ENCODE measurements around the gene PPP1R27.

GRCh38 chr17:81866440-81867169 is 31.8 kb upstream of the PPP1R27 start:
- TF ChIP-seq, protein P1, sequence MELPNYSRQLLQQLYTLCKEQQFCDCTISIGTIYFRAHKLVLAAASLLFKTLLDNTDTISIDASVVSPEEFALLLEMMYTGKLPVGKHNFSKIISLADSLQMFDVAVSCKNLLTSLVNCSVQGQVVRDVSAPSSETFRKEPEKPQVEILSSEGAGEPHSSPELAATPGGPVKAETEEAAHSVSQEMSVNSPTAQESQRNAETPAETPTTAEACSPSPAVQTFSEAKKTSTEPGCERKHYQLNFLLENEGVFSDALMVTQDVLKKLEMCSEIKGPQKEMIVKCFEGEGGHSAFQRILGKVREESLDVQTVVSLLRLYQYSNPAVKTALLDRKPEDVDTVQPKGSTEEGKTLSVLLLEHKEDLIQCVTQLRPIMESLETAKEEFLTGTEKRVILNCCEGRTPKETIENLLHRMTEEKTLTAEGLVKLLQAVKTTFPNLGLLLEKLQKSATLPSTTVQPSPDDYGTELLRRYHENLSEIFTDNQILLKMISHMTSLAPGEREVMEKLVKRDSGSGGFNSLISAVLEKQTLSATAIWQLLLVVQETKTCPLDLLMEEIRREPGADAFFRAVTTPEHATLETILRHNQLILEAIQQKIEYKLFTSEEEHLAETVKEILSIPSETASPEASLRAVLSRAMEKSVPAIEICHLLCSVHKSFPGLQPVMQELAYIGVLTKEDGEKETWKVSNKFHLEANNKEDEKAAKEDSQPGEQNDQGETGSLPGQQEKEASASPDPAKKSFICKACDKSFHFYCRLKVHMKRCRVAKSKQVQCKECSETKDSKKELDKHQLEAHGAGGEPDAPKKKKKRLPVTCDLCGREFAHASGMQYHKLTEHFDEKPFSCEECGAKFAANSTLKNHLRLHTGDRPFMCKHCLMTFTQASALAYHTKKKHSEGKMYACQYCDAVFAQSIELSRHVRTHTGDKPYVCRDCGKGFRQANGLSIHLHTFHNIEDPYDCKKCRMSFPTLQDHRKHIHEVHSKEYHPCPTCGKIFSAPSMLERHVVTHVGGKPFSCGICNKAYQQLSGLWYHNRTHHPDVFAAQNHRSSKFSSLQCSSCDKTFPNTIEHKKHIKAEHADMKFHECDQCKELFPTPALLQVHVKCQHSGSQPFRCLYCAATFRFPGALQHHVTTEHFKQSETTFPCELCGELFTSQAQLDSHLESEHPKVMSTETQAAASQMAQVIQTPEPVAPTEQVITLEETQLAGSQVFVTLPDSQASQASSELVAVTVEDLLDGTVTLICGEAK (IDR thresholded peaks at IDR 0.05) = no peak
- TF ChIP-seq, protein P1 (CRISPR knock-in tag; IDR thresholded peaks at IDR 0.05) = no peak
- TF ChIP-seq GABPB1 (CRISPR knock-in tag; IDR thresholded peaks at IDR 0.05) = no peak
- no peak for TF ChIP-seq ZNF398 (CRISPR knock-in tag; IDR thresholded peaks at IDR 0.05)
- no peak for TF ChIP-seq ZNF212 (CRISPR knock-in tag; IDR thresholded peaks at IDR 0.05)
- TF ChIP-seq CREB1 (IDR thresholded peaks at IDR 0.05) = no peak
- no peak for TF ChIP-seq CREB1 (CRISPR knock-in tag; IDR thresholded peaks at IDR 0.05)
- TF ChIP-seq MAFK (IDR thresholded peaks at IDR 0.05; ENCODE audit: low read length) = no peak
- no peak for TF ChIP-seq FOXP1 (CRISPR knock-in tag; IDR thresholded peaks at IDR 0.05)
- TF ChIP-seq, protein P2, sequence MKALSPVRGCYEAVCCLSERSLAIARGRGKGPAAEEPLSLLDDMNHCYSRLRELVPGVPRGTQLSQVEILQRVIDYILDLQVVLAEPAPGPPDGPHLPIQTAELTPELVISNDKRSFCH (CRISPR knock-in tag; IDR thresholded peaks at IDR 0.05) = no peak
- TF ChIP-seq, protein P2 (tag; IDR thresholded peaks at IDR 0.05) = no peak
